HG03175 (cell line): ENCODE measurements around the gene ANKRD10.

Experiments used
- ATAC-seq: cut with Tn5 transposase; IDR thresholded peaks from one replicate; pipeline ENCODE4 v1.9.1; 2021; ENCODE audit warnings: mild to moderate bottlenecking, moderate library complexity; ENCODE audit not compliant: unreplicated experiment

ANKRD10 gene

DNA sequence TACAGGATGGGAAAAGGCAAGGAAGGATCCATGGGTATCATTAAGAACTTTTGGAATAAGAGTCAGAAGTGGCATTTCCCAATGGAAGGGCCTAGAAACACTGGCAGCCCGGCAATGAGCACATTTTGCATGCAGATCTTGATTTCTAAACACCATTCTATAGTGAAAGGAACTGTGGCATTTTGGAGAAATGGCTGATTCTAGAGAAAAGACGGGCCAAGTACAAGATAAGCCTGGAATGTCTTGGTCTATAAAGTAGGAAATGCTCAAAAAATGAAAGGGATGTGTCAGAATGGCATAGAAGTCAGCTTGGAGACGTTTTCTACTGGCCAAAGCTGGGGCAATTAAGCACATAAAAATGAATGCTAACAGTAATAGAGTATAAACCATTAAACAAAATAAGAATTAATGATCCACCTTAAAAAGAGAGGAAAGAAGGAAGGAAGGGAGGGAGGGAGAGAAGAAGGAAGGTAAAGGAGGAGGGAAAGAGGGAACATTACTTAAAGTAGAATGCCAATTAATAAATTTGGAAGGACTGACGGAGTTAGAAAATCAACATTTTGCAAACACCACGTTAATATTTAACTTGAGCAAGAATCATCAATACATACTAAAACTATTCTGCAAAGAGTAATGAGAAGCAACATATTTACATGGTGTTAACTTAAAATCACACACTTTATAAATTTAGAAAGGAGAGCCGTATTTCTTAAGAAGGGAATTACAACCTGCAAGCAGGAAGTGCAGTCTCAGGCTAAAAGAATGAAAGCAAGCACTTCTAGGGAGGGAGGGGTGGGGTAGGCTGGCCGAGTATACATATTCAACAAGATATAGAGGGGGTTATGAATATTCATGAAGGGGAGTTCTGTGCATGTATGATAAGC, 78.9 kb downstream of the ANKRD10 start:
- ATAC-seq, result no peak

DNA sequence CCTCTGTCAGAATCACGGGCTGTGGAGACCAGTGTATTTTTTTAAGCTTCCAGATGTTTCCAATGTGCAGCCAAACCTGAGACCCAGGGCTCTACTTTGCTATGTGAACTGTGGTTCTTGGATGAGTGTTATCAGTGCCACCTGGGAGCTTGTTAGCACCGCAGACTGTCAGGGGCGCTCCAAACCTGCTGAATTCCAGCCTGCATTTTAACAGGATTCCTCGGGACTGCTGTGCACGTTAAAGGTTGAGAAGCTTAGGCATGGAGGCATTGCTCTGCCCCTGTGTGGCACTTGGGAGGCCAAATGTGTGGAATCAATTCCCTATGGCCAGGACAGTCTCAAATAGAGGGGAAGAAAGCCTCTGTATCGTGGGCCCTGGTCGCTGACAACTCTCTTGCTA, 80.3 kb downstream of the ANKRD10 start:
- ATAC-seq, result no peak

DNA sequence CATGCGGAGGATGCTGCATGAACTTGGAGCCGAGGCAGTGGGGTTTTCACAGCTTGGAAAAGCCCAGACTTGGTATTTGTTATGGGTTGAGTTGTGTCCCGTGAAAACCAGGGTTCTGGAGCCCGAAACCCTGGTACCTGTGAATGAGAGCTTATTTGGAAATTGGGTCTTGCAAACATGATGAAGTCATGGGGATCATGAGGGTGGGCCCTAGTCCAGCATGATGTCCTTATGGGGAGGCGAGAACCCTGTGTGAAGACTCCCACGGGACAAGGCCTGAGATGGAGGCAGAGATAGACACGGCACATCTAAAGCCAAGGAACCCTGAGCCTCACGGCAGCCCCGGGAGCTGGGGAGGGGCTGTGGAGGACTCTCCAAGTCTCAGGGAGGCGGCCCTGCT, 82.3 kb downstream of the ANKRD10 start:
- no peak for ATAC-seq

DNA sequence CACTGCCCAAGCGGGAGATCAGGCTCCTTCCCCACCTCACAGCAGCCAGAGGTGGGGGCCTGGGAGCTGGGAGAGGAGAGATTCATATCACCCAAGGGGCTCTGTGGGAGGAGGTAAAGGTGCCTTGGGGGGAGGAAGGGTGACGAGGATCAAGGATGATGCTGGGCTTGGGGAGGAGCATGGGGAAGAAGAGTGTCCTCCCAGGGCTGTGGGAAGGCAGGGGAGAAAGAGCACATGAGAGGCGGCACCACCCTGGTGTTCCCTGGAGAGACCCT, 82.7 kb downstream of the ANKRD10 start:
- no peak for ATAC-seq

DNA sequence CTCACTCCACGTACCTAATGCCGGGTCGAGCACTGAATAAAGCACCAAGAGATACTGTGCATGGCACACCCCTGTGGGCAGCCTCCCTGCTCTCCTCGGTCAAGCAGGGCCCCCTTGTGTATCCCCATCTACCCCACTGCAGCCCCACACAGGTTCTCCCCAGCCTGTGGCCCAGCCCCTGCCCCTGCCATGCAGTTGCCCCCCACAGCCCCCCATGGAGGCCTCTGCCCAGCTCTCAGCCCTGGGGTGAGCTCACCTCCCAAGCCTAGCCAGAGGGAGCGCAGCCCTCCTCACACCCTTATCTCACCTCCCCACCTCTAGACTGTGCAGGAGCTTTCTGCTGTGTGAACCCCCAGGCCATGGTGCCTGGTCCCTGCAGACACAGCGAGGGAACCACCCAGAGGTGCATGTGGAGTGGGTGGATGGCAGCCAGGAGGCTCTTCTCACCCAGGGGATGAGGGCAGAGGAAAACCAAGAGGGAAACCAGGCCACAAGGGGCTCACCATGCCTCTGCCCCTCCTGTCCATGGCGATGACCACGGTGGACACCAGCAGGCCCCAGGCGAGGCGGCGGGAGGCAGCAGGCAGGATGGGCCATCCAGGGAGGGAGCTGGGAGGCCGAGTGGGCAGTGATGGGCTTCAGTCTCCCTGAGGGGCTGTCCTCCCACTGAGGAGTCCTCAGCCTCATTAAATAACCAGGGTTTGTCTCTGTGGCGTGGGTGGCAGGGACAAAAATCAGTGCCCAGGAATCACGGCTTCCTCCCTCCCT, 83.2 kb downstream of the ANKRD10 start:
- no peak for ATAC-seq

DNA sequence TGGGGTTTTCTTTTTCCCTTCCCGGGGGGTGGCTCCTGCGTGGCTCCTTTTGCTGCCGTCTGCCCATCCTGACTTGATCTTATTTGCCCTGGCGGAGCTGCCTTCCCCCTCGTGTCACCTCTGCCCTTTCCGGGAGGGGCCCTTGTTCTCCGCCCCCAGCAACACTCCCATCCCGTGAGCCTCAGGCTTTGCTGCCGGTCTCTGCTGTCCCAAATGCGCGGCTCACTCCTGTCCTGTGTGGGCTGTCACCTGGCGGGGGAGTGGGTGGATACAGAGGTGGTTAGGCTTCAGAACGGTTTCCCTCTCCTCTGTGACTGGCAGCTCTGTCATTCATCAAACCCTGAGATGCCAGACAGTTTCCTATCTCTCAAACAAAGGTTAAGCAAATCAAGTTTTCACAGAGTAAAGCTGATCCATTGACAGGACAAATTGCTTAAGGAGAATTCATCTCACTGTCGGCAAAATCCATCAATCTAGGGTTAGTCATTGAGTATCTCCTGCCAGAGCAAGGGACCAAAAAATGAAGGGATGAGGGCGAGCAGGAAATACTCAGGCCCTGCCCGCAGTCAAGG, 84.0 kb downstream of the ANKRD10 start:
- ATAC-seq, result no peak

DNA sequence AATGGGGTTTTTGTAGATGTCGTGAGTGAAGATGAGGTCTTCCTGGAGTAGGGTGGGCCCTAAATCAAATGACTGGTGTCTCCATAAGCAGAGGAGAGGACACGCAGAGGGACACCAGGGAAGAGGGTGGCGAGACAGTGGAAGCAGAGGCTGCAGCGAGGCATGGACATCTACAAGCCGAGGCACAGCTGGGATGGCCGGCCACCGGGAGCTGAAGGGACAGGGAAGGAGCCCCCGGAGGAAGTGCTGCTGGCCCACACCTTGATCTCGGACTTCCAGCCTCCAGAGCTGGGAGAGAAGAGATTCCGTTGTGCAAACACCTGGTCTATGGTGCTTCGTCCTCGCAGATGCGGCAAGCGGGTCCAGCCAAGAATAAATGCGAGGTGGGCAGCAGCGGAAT, 84.5 kb downstream of the ANKRD10 start:
- no peak for ATAC-seq

DNA sequence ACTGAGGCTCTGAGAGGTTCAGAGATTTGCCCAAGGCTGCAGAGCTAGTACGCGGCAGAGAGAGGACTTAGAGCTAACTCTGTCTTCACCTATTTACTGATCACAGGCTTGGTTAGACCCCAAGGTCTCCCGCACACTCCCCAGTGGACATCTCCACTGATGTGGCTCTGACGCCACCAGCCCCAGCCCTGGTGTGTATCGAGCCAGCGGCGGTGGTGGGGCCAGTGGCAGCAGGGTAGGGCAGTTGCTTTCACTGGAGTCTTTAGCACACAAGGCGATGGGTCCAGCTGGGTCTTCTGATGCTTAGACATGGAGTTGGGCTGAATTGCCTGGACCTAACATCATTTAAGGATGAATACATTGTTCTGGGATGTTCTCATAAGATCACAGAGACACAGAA, 85.4 kb downstream of the ANKRD10 start:
- no peak for ATAC-seq

DNA sequence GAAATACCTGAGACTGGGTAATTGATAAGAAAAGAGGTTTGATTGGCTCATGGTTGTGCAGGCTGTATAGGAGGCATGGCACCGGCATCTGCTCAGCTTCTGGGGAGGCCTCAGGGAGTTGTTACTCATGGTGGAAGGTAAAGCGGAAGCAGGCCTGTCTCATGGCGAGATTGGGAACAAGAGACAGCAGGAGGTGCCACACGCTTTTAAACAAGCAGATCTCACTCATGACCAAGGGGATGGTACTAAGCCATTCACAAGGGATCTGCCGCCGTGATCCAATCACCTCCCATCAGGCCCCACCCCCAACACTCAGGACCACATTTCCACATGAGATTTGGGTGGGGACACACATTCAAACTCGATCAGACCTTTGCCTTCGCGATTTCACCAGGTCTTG, 86.2 kb downstream of the ANKRD10 start:
- ATAC-seq, result no peak
